ENCODE results near the gene ATRIP.

The ATRIP gene

DNA sequence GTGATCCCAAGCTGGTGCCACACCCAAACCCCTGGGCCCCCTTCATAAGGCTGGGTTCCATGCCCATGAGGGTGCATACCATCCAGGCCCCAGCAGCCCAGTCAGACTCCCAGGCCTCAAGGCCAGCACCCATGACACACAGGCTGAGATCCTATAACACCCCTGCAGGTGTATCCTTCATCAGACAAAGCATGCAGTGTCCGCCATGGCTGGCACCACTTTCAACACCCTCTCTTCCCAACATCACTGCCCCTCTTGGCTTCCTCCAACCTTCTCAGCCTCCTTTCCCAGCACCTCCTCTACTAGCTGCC lies 10.1 kb upstream of the ATRIP start:
- H3K9me3 ChIP-seq (ENCODE audit: control insufficient read depth in 5 of 5, low read length in 5 of 5), result no peaks in the 10 kb centered on the region
- H3K4me1 ChIP-seq (ENCODE audit: control insufficient read depth in 5 of 5, insufficient read depth in 5 of 5, low read length in 5 of 5), result peaks cover 9 to 43% (median 38%) of the 10 kb centered on the region in 5 donors
- H3K4me3 ChIP-seq (ENCODE audit: low read depth in 1 of 5, low read length in 5 of 5), result no peak overlapping the region
- no peak overlapping the region for H3K27ac ChIP-seq (ENCODE audit: low read depth, low read length)
- H3K36me3 ChIP-seq (ENCODE audit: control insufficient read depth in 5 of 5, insufficient read depth in 5 of 5, low read length in 5 of 5), result peaks cover 0 to 25% (median 16%) of the 10 kb centered on the region in 5 donors
- H3K27me3 ChIP-seq (ENCODE audit: control insufficient read depth in 5 of 5, insufficient read depth in 4 of 5, low read length in 5 of 5), result no peaks in the 10 kb centered on the region
- H3K9ac ChIP-seq (ENCODE audit: low read length in 5 of 5), result no peak overlapping the region

DNA sequence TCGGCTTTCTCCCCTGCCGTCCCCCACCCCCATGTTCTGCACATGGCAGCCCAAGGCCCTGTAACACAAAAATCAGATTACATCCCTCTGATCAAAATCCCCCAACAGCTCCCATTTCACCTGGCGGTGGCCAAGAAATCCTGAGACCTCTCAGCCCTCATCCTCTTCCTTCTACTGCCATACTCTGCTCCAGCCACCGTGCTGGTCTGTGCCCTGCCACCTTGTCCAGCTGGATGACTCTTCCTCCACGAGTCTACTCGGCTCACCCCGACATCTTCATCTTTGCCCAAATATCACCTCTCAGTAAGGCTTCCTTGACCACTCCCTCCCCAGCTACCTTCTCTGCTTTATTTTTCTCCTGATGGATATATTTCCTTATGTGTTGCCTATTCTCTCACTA lies 9.7 kb upstream of the ATRIP start:
- H3K4me1 ChIP-seq (ENCODE audit: control insufficient read depth in 5 of 5, insufficient read depth in 5 of 5, low read length in 5 of 5), result peaks cover 12 to 47% (median 43%) of the 10 kb centered on the region in 5 donors
- no peak overlapping the region for H3K9ac ChIP-seq (ENCODE audit: low read length in 5 of 5)
- no peaks in the 10 kb centered on the region for H3K27me3 ChIP-seq (ENCODE audit: control insufficient read depth in 5 of 5, insufficient read depth in 4 of 5, low read length in 5 of 5)
- H3K9me3 ChIP-seq (ENCODE audit: control insufficient read depth in 5 of 5, low read length in 5 of 5), result no peaks in the 10 kb centered on the region
- peaks cover 0 to 25% (median 20%) of the 10 kb centered on the region in 5 donors for H3K36me3 ChIP-seq (ENCODE audit: control insufficient read depth in 5 of 5, insufficient read depth in 5 of 5, low read length in 5 of 5)
- no peak overlapping the region for H3K27ac ChIP-seq (ENCODE audit: low read depth, low read length)
- H3K4me3 ChIP-seq (ENCODE audit: low read depth in 1 of 5, low read length in 5 of 5), result no peak overlapping the region

DNA sequence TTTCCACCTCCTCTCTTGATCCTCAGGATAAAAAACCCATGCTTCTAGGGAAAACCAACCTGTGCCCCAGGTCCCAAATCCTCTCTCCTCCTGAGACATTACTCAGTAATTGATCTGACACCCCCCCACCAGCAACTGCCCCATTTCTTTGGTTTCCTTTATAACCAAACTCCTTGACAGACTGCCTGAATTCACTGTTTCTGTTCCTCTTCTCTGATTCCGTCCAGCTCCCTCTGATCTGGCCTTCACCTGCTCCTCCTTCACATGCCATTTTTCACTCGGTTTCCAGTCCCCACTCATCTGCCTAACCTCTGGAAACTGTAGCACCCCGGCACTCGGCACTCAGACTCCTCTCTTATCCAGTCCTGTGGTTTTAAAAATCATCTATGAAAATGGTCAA lies 8.7 kb upstream of the ATRIP start:
- peaks cover 10 to 50% (median 45%) of the 10 kb centered on the region in 5 donors for H3K4me1 ChIP-seq (ENCODE audit: control insufficient read depth in 5 of 5, insufficient read depth in 5 of 5, low read length in 5 of 5)
- H3K27ac ChIP-seq (ENCODE audit: low read depth, low read length), result no peak overlapping the region
- no peak overlapping the region for H3K4me3 ChIP-seq (ENCODE audit: low read depth in 1 of 5, low read length in 5 of 5)
- peaks cover 0 to 23% (median 16%) of the 10 kb centered on the region in 5 donors for H3K36me3 ChIP-seq (ENCODE audit: control insufficient read depth in 5 of 5, insufficient read depth in 5 of 5, low read length in 5 of 5)
- no peaks in the 10 kb centered on the region for H3K27me3 ChIP-seq (ENCODE audit: control insufficient read depth in 5 of 5, insufficient read depth in 4 of 5, low read length in 5 of 5)
- no peak overlapping the region for H3K9ac ChIP-seq (ENCODE audit: low read length in 5 of 5)
- H3K9me3 ChIP-seq (ENCODE audit: control insufficient read depth in 5 of 5, low read length in 5 of 5), result no peaks in the 10 kb centered on the region

DNA sequence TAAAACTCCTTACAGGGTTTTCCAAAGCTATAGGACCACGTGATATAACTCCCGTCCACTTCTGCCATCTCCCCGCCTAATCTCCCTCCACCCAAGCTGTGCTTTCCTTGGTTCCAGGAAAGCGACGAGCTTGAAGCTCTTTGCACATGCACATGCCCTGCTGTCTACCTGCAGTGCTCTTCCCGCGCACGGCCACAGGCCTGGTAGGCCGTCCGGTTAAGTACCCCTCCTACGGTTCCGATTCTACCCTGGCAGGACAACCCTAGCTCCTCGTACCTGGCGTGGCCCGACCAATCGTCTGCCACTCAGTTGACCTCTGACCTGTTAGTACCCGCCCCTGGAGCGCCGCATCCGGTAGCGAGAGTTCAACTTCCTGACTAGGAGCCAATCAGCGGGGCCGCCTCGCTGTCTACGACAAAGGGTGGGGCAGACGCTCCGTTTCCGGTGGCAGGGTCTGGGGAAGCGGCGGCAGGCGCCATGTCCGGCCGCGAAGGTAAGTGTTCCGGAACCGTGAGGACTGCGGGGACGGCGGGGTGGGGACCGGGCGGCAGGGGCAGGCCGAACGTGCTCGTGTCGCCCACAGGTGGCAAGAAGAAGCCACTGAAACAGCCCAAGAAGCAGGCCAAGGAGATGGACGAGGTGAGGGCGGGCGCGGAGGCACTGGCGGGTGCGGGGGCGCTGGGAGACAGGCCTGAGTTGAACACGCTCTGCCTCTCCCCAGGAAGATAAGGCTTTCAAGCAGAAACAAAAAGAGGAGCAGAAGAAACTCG lies 6.5 kb upstream of the ATRIP start, which contains the start of the genes CCDC51 and TMA7:
Gene CCDC51, minus strand, starts transcription at position 300 of the 770 bp plus-strand sequence. CDS start 4,991 bp downstream, outside the sequence.
Gene TMA7, plus strand, starts transcription at position 438 of the 770 bp plus-strand sequence. Its CDS starts 40 bp downstream, at position 478.
- Histone ChIP-seq H3K27me3 (ENCODE audit: control insufficient read depth in 5 of 5, insufficient read depth in 4 of 5, low read length in 5 of 5) (no peaks in the 10 kb centered on the region), H3K4me3 (ENCODE audit: low read depth in 1 of 5, low read length in 5 of 5) (peak within 1 kb of the TSS; percentile 67 to 99 (median 88)), H3K27ac (ENCODE audit: low read depth, low read length) (peak within 1 kb of the TSS; percentile 86), H3K4me1 (ENCODE audit: control insufficient read depth in 5 of 5, insufficient read depth in 5 of 5, low read length in 5 of 5) (peaks cover 6 to 32% (median 30%) of the 10 kb centered on the region in 5 donors), H3K36me3 (ENCODE audit: control insufficient read depth in 5 of 5, insufficient read depth in 5 of 5, low read length in 5 of 5) (peaks cover 0 to 30% (median 18%) of the 10 kb centered on the region in 5 donors), H3K9me3 (ENCODE audit: control insufficient read depth in 5 of 5, low read length in 5 of 5) (no peaks in the 10 kb centered on the region), H3K9ac (ENCODE audit: low read length in 5 of 5) (peak within 1 kb of the TSS; percentile 22 to 93 (median 86))

DNA sequence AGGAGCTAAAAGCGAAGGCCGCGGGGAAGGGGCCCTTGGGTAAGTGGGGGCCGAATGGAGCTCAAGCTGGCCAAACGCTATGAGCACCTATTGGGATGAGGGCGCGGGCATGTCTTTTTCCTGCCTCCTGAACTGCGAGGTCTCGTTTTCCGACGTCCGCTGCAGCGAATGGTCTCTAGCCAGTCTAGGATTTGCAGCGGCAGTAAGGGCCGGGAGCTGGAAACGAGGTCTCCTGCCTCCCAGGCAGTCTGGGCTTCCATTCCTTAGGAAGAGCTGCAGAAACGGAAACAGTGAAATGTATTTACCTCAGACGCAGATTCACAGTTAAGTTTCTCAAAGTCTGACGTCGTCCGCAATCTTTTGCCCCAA lies 6.0 kb upstream of the ATRIP start:
- no peaks in the 10 kb centered on the region for H3K9me3 ChIP-seq (ENCODE audit: control insufficient read depth in 5 of 5, low read length in 5 of 5)
- peak overlapping the region; percentile 67 to 99 (median 88) for H3K4me3 ChIP-seq (ENCODE audit: low read depth in 1 of 5, low read length in 5 of 5)
- no peaks in the 10 kb centered on the region for H3K27me3 ChIP-seq (ENCODE audit: control insufficient read depth in 5 of 5, insufficient read depth in 4 of 5, low read length in 5 of 5)
- H3K27ac ChIP-seq (ENCODE audit: low read depth, low read length), result peak overlapping the region; percentile 86
- peak overlapping the region; percentile 22 to 93 (median 86) for H3K9ac ChIP-seq (ENCODE audit: low read length in 5 of 5)
- peaks cover 6 to 33% (median 30%) of the 10 kb centered on the region in 5 donors for H3K4me1 ChIP-seq (ENCODE audit: control insufficient read depth in 5 of 5, insufficient read depth in 5 of 5, low read length in 5 of 5)
- H3K36me3 ChIP-seq (ENCODE audit: control insufficient read depth in 5 of 5, insufficient read depth in 5 of 5, low read length in 5 of 5), result peaks cover 0 to 30% (median 21%) of the 10 kb centered on the region in 5 donors

DNA sequence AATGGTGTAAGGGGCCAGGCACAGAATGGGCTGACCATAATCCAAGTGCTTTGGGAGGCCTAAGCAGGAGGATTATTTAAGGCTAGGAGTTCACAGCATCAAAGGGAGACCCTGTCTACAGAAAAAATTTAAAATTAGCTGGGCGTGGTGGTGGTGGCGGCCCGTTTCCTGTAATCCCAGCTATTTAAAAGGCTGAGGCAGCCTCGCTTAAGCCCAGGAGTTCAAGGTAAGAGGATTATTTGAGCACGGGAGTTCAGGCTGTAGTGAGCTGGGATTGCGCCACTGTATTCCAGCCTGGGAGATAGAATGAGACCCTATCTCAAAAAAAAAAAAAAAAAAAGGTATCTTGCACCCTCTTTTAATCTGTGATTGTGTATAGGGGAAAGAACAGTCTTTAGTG lies 4.6 kb upstream of the ATRIP start:
- peaks cover 0 to 30% (median 21%) of the 10 kb centered on the region in 5 donors for H3K36me3 ChIP-seq (ENCODE audit: control insufficient read depth in 5 of 5, insufficient read depth in 5 of 5, low read length in 5 of 5)
- H3K27ac ChIP-seq (ENCODE audit: low read depth, low read length), result peak overlapping the region; percentile 23
- peaks cover 2 to 39% (median 36%) of the 10 kb centered on the region in 5 donors for H3K4me1 ChIP-seq (ENCODE audit: control insufficient read depth in 5 of 5, insufficient read depth in 5 of 5, low read length in 5 of 5)
- H3K27me3 ChIP-seq (ENCODE audit: control insufficient read depth in 5 of 5, insufficient read depth in 4 of 5, low read length in 5 of 5), result no peaks in the 10 kb centered on the region
- H3K9me3 ChIP-seq (ENCODE audit: control insufficient read depth in 5 of 5, low read length in 5 of 5), result no peaks in the 10 kb centered on the region
- H3K9ac ChIP-seq (ENCODE audit: low read length in 5 of 5), result peak overlapping the region in 2 of 5 donors; percentile 32 to 48
- H3K4me3 ChIP-seq (ENCODE audit: low read depth in 1 of 5, low read length in 5 of 5), result no peak overlapping the region

DNA sequence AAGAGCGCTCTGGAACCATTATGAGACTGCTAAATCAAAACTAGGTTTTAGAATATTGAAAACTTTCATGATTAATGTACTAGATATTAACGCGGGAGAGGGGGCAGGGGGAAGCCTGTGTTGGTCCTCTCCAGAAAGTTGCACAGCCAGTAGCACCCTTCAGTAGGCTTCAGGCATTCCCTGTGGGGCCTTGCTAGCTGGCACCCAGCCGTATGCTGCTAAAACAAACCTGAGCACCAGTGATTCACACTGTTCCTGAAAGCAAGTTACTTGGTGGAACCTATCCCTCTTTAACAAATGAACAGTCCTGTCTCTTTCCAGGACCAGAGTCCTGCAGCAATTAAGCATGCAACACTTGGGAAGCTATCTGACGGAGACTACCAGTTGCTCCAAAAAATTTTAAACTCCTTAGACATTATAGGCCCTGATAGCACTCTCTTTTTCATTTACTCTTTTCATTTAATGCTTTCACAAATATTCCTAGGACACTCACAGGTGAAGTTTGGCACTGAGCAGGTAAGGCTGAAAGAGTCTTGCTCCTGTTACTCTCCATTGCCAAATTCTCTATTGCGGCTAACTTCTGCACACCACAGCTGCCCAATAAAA lies 1.2 kb upstream of the ATRIP start:
- Histone ChIP-seq H3K36me3 (ENCODE audit: control insufficient read depth in 5 of 5, insufficient read depth in 5 of 5, low read length in 5 of 5) (peaks cover 0 to 30% (median 21%) of the 10 kb centered on the region in 5 donors), H3K4me3 (ENCODE audit: low read depth in 1 of 5, low read length in 5 of 5) (peak overlapping the region in 1 of 5 donors; percentile 89), H3K4me1 (ENCODE audit: control insufficient read depth in 5 of 5, insufficient read depth in 5 of 5, low read length in 5 of 5) (peaks cover 2 to 40% (median 38%) of the 10 kb centered on the region in 5 donors), H3K9me3 (ENCODE audit: control insufficient read depth in 5 of 5, low read length in 5 of 5) (no peaks in the 10 kb centered on the region), H3K27ac (ENCODE audit: low read depth, low read length) (no peak overlapping the region), H3K9ac (ENCODE audit: low read length in 5 of 5) (peak overlapping the region in 2 of 5 donors; percentile 88 to 92), H3K27me3 (ENCODE audit: control insufficient read depth in 5 of 5, insufficient read depth in 4 of 5, low read length in 5 of 5) (no peaks in the 10 kb centered on the region)

DNA sequence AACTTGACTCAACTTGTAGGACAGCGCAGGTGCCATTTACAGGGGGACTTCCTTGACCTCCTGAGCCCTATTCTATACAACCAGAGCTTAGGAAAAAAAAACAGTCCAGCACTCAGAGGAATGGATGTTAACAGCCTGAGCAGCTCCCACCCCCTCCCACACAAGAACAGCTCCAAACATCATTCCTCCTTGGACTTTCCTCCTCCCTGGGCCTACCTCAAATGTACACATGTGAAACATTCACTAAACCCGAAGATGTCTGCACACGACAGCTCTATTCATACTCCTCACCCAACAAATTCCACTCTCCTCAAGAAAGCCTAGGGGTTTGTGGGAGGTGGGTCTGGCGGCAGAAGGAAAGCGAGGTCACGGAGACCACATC lies 503 bp upstream of the ATRIP start:
- Histone ChIP-seq H3K9me3 (ENCODE audit: control insufficient read depth in 5 of 5, low read length in 5 of 5) (no peaks in the 10 kb centered on the region), H3K9ac (ENCODE audit: low read length in 5 of 5) (peak overlapping the region in 4 of 5 donors; percentile 44 to 92 (median 68)), H3K27ac (ENCODE audit: low read depth, low read length) (peak overlapping the region; percentile 83), H3K36me3 (ENCODE audit: control insufficient read depth in 5 of 5, insufficient read depth in 5 of 5, low read length in 5 of 5) (peaks cover 0 to 32% (median 21%) of the 10 kb centered on the region in 5 donors), H3K4me1 (ENCODE audit: control insufficient read depth in 5 of 5, insufficient read depth in 5 of 5, low read length in 5 of 5) (peaks cover 2 to 34% (median 32%) of the 10 kb centered on the region in 5 donors), H3K27me3 (ENCODE audit: control insufficient read depth in 5 of 5, insufficient read depth in 4 of 5, low read length in 5 of 5) (no peaks in the 10 kb centered on the region), H3K4me3 (ENCODE audit: low read depth in 1 of 5, low read length in 5 of 5) (peak overlapping the region; percentile 67 to 92 (median 78))

DNA sequence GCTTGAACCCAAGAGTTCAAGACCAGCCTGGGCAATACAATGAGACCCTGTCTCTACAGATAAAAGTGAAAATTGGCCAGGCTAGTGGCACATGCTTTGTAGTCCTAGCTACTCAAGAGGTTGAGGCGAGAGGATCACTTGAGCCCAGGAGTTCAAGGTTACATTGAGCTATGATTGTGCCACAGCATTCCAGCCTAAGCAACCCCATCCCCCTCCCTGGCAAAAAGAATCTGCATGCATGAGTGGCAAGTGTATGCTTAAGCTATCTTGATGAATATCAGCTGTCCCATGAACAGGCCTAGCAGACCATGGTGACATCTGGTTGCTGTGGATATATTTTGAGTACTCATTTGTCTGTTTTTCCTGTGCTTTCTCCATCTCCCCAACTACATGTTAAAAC lies 4.7 kb downstream of the ATRIP start:
- peaks cover 0 to 15% (median 13%) of the 10 kb centered on the region in 5 donors for H3K4me1 ChIP-seq (ENCODE audit: control insufficient read depth in 5 of 5, insufficient read depth in 5 of 5, low read length in 5 of 5)
- H3K9me3 ChIP-seq (ENCODE audit: control insufficient read depth in 5 of 5, low read length in 5 of 5), result no peaks in the 10 kb centered on the region
- H3K27me3 ChIP-seq (ENCODE audit: control insufficient read depth in 5 of 5, insufficient read depth in 4 of 5, low read length in 5 of 5), result no peaks in the 10 kb centered on the region
- no peak overlapping the region for H3K4me3 ChIP-seq (ENCODE audit: low read depth in 1 of 5, low read length in 5 of 5)
- H3K9ac ChIP-seq (ENCODE audit: low read length in 5 of 5), result no peak overlapping the region
- peaks cover 16 to 45% (median 34%) of the 10 kb centered on the region in 5 donors for H3K36me3 ChIP-seq (ENCODE audit: control insufficient read depth in 5 of 5, insufficient read depth in 5 of 5, low read length in 5 of 5)
- H3K27ac ChIP-seq (ENCODE audit: low read depth, low read length), result no peak overlapping the region

DNA sequence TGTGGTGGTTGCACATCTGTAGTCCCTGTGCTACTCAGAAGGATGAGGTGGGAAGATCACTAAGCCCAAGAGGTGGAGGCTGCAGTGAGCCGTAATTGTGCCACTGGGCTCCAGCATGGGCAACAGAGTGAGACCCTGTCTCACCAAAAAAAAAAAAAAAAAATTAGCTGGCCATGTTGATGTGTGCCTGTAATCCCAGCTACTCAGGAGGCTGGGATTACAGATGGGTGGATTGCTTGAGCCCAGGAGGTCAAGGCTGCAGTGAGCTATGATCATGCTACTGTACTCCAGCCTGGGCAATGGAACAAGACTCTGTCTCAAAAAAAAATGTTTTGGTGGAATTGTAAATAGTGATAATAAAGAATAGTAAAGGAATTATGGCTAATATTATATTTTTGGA lies 9.9 kb downstream of the ATRIP start:
- peaks cover 24 to 84% (median 69%) of the 10 kb centered on the region in 5 donors for H3K36me3 ChIP-seq (ENCODE audit: control insufficient read depth in 5 of 5, insufficient read depth in 5 of 5, low read length in 5 of 5)
- H3K9ac ChIP-seq (ENCODE audit: low read length in 5 of 5), result no peak overlapping the region

More for the DNA sequence above, 9.9 kb downstream of the ATRIP start:
- H3K9me3 ChIP-seq (ENCODE audit: control insufficient read depth in 5 of 5, low read length in 5 of 5), result no peaks in the 10 kb centered on the region
- no peaks in the 10 kb centered on the region for H3K27me3 ChIP-seq (ENCODE audit: control insufficient read depth in 5 of 5, insufficient read depth in 4 of 5, low read length in 5 of 5)
- no peaks in the 10 kb centered on the region for H3K4me1 ChIP-seq (ENCODE audit: control insufficient read depth in 5 of 5, insufficient read depth in 5 of 5, low read length in 5 of 5)
- H3K27ac ChIP-seq (ENCODE audit: low read depth, low read length), result no peak overlapping the region
- no peak overlapping the region for H3K4me3 ChIP-seq (ENCODE audit: low read depth in 1 of 5, low read length in 5 of 5)

Data from subcutaneous abdominal adipose tissue (tissue), 5 donors.